Putamen (tissue), 1 donor: ENCODE data around the gene EPN3.
A peak's percentile ranks its signal among the peaks of the same experiment; 100 is the strongest.

Source experiments
- DNase-seq: peaks from one replicate; pipeline ENCODE4 v3.0.0-alpha.2; 2016; ENCODE audit warnings: low spot score

The EPN3 gene

DNA sequence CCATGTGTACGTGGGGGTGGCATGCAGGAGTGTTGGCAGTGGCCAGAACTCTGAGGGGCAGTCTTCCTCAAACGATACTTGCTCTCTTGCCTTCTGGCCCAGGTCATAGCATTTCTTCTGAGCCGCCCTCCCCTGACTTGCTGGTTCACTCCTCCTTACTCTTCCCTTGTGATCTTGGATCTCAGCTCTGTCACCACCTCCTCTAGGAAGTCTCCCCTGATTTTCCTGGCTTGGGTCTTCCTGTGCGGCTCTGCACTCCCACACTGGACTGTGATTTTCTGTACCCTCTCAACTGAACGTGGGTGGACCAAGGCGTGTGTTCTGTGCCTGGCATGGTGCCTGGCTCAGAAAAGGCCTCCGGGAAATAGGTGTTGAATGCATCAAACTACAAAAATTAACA, 2.9 kb downstream of the EPN3 start:
- DNase-seq = no peak

- DNase-seq = no peak
Observed at GRCh38 chr17:50536683-50537646, 4.4 kb downstream of the EPN3 start.

GRCh38 chr17:50537721-50538548, 5.4 kb downstream of the EPN3 start:
- DNase-seq = no peak

GRCh38 chr17:50538549-50539410, 6.2 kb downstream of the EPN3 start:
- DNase-seq = no peak

DNA sequence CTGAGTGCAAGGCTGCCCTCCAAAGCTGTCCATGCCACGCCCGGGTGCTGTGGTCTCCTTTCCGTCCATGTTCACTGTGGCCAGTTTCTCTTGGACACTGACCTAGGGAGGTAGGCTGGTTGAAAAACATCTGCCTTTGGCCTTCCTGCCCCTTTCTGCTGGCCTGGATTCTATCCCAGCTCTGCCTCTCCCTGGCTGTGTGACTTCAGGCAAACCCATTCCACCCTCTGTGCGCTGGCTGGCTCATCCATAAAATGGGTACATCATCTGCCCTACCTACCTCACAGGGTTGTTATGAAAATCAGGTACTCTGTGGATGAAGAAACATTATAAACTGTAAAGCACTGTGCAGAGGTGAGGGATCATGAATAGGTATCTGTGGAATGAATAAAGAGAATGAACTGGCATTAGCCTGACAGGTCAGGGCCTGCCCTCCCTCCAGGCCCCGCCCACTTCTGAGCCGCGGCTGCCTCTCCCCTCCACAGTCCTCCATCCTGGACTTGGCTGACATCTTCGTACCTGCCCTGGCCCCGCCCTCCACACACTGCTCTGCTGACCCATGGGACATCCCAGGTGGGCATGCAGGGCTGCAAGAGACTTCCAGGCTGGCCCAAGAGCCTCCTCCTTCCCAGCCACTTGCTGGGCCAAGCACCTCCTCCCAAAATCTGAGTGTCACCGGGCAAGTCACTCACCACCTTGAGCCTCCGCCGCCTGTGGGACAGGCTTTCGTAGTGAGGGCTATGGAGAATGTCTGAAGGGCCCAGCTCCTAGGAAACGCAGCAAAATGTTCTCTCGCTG, 7.4 kb downstream of the EPN3 start:
- no peak for DNase-seq

DNA sequence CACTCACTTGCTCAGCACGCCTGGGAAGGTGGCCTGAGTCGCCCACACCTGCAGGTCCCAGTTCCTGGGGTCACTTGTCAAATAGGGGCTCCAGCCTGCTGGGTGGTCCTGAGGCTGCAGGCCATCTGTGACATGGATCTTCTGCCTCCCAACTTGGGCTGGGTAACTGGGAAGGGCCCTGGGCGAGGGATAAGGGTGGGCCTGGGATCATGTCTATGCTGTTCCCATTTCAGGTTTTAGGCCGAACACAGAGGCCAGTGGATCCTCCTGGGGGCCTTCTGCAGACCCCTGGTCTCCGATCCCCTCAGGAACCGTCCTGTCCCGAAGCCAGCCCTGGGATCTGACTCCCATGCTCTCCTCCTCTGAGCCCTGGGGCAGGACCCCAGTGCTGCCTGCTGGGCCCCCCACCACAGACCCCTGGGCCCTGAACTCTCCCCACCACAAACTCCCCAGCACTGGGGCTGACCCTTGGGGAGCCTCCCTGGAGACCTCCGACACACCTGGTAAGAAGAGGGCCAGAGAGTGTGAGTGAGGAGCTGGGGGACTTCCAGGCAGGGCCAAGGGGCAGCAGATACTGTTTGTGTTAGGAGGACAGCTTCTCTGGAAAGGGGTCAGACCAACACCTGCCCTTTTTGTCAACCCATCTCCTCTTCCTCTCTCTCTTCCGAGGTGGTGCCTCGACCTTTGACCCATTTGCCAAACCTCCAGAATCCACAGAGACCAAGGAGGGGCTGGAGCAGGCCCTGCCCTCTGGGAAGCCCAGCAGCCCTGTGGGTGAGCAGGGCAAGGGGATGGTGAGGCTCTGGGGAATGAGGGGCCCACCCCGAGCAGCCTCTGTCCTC, 8.2 kb downstream of the EPN3 start:
- no peak for DNase-seq

- DNase-seq = no peak
Observed at GRCh38 chr17:50541402-50541715, 8.8 kb downstream of the EPN3 start.

DNA sequence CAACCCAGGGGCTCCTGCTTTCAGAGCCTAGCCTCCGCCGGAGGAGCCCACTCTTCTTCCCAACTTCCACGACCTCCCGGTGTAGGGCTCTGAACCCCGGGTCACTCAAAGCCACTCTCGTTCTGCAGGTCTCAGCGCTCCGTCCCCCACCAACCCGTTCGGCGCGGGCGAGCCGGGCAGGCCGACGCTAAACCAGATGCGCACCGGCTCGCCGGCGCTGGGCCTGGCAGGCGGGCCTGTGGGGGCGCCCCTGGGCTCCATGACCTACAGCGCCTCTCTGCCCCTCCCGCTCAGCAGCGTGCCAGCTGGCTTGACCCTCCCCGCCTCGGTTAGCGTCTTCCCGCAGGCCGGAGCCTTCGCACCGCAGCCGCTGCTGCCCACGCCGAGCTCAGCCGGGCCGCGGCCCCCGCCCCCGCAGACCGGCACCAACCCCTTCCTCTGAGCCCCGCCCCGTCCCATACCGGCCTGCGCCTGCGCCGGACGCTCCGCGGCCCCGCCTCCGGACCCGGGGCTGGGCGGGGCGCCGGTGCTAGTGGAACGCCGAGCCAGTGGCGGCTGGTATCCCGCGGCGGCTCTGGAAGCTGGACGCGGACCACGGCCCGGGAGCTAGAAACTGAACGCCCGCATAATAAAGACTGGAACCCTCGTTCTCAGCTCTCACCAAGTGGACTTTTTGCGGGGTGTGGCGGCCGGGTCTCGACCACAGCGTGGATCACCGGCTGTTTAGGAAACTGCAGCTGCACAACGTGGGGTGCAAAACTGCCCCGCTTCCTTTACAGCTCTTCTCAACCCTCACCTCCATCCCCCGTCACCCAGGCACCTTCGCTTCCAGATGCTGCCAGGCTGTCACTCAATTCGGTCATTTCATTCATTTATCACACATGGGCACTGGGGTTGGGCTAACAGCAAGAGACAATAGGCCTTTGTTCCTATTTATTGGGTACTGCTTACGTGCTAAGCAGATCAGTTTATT, 9.5 kb downstream of the EPN3 start:
- peak; percentile 84 for DNase-seq

DNA sequence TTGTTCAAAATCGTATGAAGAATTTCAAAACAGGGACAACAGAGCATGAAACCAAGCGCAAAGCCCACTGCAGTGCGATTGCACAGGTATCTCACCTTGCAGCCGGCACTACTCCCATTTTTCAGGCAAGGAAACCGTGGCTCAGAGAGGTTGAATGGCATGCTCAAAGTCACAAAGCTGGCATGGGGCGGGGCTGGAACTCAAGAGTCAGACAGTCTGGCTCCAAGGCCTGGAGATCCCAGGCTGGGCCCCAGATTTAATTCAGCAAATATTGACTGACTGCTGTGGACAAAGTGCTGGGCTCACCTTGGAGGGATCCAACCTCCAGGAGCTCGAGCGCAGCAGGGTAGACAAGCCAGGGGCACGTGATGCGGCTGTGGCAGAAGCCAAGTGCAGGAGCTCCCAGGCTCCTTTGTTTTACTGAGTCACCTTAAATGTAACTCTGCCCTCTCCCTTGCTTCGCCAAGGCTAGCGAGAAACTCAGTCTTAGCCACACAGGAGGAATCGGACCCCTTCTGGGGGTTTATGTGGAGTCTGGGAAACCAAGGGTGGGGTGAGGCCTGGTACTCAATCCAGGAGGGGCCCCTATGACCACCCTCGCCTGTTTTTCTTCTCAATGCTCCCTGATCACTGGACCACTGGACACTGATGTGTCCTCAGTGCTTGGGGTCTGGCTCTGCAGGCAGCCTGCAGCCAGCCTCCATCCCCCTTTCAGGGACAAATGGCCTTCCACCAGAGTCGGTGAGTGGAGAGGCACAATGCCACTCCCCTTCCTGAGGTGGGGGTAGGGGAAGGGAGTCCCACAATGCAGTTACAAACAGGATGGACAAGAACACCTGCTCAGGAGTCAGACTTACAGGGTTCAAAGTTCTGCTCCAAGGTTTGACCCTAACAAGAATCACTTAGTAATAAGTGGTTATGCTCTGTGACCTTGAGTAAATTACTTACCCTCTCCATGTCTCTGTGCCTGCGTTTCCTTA, 10.6 kb downstream of the EPN3 start:
- DNase-seq = no peak

DNA sequence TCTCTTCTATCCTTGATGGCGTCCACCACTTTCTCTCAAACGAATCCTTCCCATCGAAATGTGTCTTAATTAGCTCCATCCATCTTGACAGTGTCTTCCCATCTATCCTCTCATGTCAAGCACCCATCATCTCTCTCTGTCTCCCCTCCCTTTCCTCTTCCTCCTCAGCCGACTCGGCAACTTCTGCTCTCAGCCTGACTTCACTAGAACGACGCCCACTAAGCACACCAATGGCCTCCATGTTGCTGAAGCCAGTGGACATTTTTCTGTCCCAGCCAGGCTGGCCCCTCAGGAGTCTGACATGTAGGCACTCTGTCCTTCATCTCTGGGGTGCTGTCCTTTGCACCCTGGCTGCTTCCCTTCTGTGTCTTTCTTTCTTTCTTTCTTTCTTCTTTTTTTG, 12.0 kb downstream of the EPN3 start:
- DNase-seq = no peak

DNA sequence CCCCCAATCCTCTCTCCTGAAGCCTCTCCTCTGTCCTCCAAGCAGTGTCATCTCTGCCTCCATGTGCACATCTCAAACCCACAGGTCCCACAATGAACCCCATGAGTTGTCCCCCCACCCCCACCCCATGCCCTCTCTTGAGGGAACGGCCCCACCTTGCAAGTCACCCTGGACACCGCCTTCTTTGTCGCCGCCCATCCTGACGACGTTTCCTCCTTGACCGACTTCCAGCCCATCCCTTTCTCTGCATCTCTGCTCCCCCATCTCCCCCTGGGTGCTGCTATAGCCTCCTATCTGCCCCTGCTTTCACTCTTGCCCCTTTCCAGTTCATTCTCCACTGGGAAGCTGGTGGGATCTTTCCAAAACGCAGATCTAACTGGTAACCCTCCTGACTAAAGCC, 12.8 kb downstream of the EPN3 start:
- DNase-seq = no peak

DNA sequence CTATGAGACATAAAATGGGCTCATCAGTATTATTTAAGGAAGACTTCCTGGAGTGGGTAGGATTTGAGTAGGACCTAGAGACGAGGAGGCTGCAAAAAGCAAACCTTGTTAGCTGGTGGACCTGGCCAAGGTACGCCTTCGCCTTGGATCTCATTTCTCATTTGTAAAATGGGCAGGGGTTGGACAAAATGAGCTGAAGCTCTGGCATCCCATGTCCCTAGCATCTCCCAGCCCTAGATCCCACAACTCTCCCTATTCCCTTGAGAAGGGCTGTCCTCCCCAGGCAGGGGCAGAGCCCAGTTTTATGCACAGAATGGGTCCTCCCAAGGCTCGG, 14.1 kb downstream of the EPN3 start:
- no peak for DNase-seq

GRCh38 chr17:50547035-50547735, 14.7 kb downstream of the EPN3 start, which contains the start of gene SPATA20:
SPATA20 (plus strand) TSS chr17:50547174; CDS start chr17:50547209, 35 bp downstream.
- peak; percentile 73 for DNase-seq

DNA sequence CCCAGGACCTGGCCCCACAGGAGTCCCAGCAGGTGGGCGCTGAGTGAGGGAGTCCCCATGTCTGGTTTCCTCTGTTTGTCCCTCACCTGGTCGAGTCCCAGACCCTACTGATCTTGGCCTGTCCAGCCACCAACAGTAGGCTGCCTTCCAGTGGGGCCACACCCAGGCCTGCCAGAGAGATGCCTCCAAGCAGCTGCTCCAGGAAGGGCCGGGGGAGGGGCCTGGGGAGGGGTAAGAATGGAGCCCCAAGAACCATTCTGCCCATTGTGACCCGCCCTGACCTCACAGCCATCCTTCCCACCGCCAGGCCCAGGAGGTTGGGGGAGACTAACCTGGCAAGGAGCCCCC, 15.2 kb downstream of the EPN3 start:
- DNase-seq = no peak

DNA sequence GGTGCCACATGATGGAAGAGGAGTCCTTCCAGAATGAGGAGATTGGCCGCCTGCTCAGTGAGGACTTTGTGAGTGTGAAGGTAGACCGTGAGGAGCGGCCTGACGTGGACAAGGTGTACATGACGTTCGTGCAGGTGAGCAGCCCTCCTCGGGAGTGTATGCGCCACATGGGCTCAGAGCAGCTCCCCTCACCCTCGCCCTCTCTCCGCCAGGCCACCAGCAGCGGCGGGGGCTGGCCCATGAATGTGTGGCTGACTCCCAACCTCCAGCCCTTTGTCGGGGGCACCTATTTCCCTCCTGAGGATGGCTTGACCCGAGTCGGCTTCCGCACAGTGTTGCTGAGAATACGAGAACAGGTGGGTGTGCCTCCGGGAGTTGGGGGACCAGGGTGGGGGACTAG, 16.3 kb downstream of the EPN3 start:
- DNase-seq = no peak

DNA sequence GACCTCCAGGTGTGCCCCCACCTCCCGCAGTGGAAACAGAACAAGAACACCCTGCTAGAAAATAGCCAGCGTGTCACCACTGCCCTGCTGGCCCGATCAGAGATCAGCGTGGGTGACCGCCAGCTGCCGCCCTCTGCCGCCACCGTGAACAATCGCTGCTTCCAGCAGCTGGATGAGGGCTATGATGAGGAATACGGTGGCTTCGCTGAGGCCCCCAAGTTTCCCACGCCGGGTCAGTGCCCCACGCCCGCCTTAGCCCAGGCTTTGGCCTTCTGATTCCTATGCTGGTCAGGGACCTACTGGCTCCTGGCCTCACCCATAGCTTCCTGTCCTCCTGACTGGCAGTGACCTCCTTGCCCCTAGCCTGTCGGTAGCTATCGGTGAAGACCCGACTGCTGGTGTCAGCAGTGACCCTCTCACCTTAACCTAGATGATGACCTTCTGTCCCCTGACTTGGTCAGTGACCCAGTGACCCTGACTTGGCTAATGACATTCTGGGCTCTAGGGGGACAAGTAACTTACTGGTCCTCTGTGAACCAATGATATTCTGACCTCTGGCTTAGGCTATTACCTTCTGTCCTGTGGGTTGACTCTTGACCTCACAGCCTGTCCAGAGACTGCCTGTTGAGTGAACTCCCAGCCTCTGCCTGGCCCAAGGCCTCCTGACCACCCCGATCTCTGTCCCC, 16.9 kb downstream of the EPN3 start:
- DNase-seq = no peak

GRCh38 chr17:50549969-50550368, 17.4 kb downstream of the EPN3 start:
- no peak for DNase-seq
